ENCODE measurements around the gene KLHL29.

The KLHL29 gene

GRCh38 chr2:23692851-23693605, 308.0 kb downstream of the KLHL29 start:
- Histone ChIP-seq H4K20me1 (ENCODE audit: control insufficient read depth, insufficient read depth, low read depth, low read length) (no peaks in the 10 kb centered on the region), H3K27me3 (ENCODE audit: control insufficient read depth, low read length) (no peaks in the 10 kb centered on the region), H3K4me2 (ENCODE audit: low read length) (no peak overlapping the region), H3K79me2 (ENCODE audit: control insufficient read depth, low read length) (no peaks in the 10 kb centered on the region), H3F3A (ENCODE audit: control insufficient read depth, insufficient read depth) (no peaks in the 10 kb centered on the region), H3K36me3 (ENCODE audit: control insufficient read depth, low read length) (no peaks in the 10 kb centered on the region), H3K9me2 (replicated peaks; ENCODE audit: control insufficient read depth, low read length) (no peaks in the 10 kb centered on the region), H3K27ac (ENCODE audit: low read depth, low read length) (no peak overlapping the region), H3K4me1 (ENCODE audit: control insufficient read depth, low read length) (no peaks in the 10 kb centered on the region), H3K9me3 (ENCODE audit: control insufficient read depth, insufficient read depth, low read length) (no peaks in the 10 kb centered on the region), H3K4me3 (ENCODE audit: low read length) (no peak overlapping the region)
- TF ChIP-seq, protein P1, sequence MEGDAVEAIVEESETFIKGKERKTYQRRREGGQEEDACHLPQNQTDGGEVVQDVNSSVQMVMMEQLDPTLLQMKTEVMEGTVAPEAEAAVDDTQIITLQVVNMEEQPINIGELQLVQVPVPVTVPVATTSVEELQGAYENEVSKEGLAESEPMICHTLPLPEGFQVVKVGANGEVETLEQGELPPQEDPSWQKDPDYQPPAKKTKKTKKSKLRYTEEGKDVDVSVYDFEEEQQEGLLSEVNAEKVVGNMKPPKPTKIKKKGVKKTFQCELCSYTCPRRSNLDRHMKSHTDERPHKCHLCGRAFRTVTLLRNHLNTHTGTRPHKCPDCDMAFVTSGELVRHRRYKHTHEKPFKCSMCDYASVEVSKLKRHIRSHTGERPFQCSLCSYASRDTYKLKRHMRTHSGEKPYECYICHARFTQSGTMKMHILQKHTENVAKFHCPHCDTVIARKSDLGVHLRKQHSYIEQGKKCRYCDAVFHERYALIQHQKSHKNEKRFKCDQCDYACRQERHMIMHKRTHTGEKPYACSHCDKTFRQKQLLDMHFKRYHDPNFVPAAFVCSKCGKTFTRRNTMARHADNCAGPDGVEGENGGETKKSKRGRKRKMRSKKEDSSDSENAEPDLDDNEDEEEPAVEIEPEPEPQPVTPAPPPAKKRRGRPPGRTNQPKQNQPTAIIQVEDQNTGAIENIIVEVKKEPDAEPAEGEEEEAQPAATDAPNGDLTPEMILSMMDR (IDR thresholded peaks at IDR 0.05; ENCODE audit: low read depth, low read length, poor library complexity, severe bottlenecking), result no peak
- TF ChIP-seq EZH2phosphoT487 (IDR thresholded peaks at IDR 0.05; ENCODE audit: borderline replicate concordance, low read length), result no peak

GRCh38 chr2:23693606-23693951, 308.6 kb downstream of the KLHL29 start:
- no peak overlapping the region for H3K4me3 ChIP-seq (ENCODE audit: low read length)
- no peaks in the 10 kb centered on the region for H3K27me3 ChIP-seq (ENCODE audit: control insufficient read depth, low read length)
- H3K4me1 ChIP-seq (ENCODE audit: control insufficient read depth, low read length), result no peaks in the 10 kb centered on the region
- TF ChIP-seq, protein P1 (IDR thresholded peaks at IDR 0.05; ENCODE audit: low read depth, low read length, poor library complexity, severe bottlenecking), result no peak
- no peak for TF ChIP-seq EZH2phosphoT487 (IDR thresholded peaks at IDR 0.05; ENCODE audit: borderline replicate concordance, low read length)
- no peaks in the 10 kb centered on the region for H3K9me2 ChIP-seq (replicated peaks; ENCODE audit: control insufficient read depth, low read length)
- no peak overlapping the region for H3K4me2 ChIP-seq (ENCODE audit: low read length)
- H3F3A ChIP-seq (ENCODE audit: control insufficient read depth, insufficient read depth), result no peaks in the 10 kb centered on the region
- H3K36me3 ChIP-seq (ENCODE audit: control insufficient read depth, low read length), result no peaks in the 10 kb centered on the region
- no peaks in the 10 kb centered on the region for H3K9me3 ChIP-seq (ENCODE audit: control insufficient read depth, insufficient read depth, low read length)
- no peak overlapping the region for H3K27ac ChIP-seq (ENCODE audit: low read depth, low read length)
- no peaks in the 10 kb centered on the region for H3K79me2 ChIP-seq (ENCODE audit: control insufficient read depth, low read length)
- no peaks in the 10 kb centered on the region for H4K20me1 ChIP-seq (ENCODE audit: control insufficient read depth, insufficient read depth, low read depth, low read length)

DNA sequence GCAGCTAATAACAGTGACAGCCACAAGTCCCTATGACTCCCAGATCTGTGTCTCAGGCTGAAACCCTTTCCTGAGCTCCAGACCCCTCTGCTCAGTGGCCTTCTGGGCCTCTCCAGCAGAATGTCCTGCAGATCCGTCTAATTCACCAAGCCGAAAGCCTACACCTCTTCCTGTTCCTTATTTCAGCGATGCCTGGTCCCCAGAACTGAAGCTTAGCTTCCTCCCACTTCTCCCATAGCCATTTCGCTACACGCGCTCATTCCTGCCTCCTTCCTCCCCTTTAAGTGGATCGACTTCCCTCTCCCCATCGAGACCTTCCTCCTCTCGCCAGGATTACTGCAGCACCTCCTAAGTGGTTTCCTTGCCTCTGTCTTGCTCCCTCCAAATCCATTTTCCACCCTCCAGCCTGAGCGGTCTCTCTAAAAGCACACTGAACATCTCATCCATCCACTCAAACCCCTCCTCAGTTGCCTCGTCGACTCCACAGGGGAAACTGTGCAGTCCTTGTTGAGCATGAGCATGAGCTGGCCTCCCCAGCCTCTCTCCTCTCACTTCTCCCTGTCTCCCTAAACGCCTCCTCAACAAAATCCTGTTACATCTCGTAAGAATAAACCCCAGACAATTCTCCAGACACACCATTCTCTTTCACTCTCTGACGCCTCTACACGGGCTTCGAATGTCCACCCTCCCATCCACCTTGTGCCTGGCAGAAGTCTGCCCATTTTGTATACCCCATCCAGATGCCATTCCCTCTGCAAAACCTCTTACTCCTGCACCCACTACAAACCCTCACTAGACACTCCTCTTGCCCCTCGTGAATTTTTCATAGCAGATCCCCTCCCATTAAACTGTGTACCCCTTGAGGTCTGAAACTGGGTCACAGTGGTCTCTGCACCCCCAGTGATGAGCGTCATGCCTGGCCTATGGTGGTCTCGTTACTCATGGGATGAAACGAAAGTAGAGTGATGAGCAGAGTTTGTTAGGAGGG, 309.4 kb downstream of the KLHL29 start:
- no peaks in the 10 kb centered on the region for H3K27me3 ChIP-seq (ENCODE audit: control insufficient read depth, low read length)
- no peak for TF ChIP-seq EZH2phosphoT487 (IDR thresholded peaks at IDR 0.05; ENCODE audit: borderline replicate concordance, low read length)
- TF ChIP-seq, protein P1 (IDR thresholded peaks at IDR 0.05; ENCODE audit: low read depth, low read length, poor library complexity, severe bottlenecking), result no peak
- no peaks in the 10 kb centered on the region for H4K20me1 ChIP-seq (ENCODE audit: control insufficient read depth, insufficient read depth, low read depth, low read length)

More for the DNA sequence above, 309.4 kb downstream of the KLHL29 start:
- Histone ChIP-seq H3F3A (ENCODE audit: control insufficient read depth, insufficient read depth) (no peaks in the 10 kb centered on the region), H3K27ac (ENCODE audit: low read depth, low read length) (no peak overlapping the region), H3K4me3 (ENCODE audit: low read length) (no peak overlapping the region), H3K9me3 (ENCODE audit: control insufficient read depth, insufficient read depth, low read length) (no peaks in the 10 kb centered on the region), H3K36me3 (ENCODE audit: control insufficient read depth, low read length) (no peaks in the 10 kb centered on the region), H3K4me2 (ENCODE audit: low read length) (no peak overlapping the region), H3K4me1 (ENCODE audit: control insufficient read depth, low read length) (no peaks in the 10 kb centered on the region), H3K9me2 (replicated peaks; ENCODE audit: control insufficient read depth, low read length) (no peaks in the 10 kb centered on the region), H3K79me2 (ENCODE audit: control insufficient read depth, low read length) (no peaks in the 10 kb centered on the region)
